ENCODE results near the gene ACSM4. TPM values are rescaled to one million over a fixed set of nuclear protein-coding genes. Genes with fewer than 3 reads are reported as not detected.

Gene ACSM4
- total RNA-seq, 1 donor from 2014 or later, result not detected

- Mint-ChIP-seq H3K9me3 (no peaks in the 10 kb centered on the region), H3K4me1 (ENCODE audit: unreplicated experiment) (no peaks in the 10 kb centered on the region), H3K36me3 (peaks cover 3% of the 10 kb centered on the region)
These were observed 35.8 kb downstream of the ACSM4 start for GRCh38 chr12:7339675-7340074.

GRCh38 chr12:7344833-7345606, 41.1 kb downstream of the ACSM4 start:
- no peaks in the 10 kb centered on the region for H3K9me3 Mint-ChIP-seq
- TF ChIP-seq CTCF (conservative IDR thresholded peaks at IDR 0.05), result no peak
- H3K27me3 Mint-ChIP-seq, result no peaks in the 10 kb centered on the region
- no peaks in the 10 kb centered on the region for H3K36me3 Mint-ChIP-seq
- H3K27ac Mint-ChIP-seq, result no peak overlapping the region
- no peaks in the 10 kb centered on the region for H3K4me1 Mint-ChIP-seq (ENCODE audit: unreplicated experiment)
- DNase-seq (ENCODE audit: extremely low spot score, unreplicated experiment), result no peak
- H3K4me3 Mint-ChIP-seq, result no peak overlapping the region

More at GRCh38 chr12:7339675-7340074, 35.8 kb downstream of the ACSM4 start:
- Mint-ChIP-seq H3K27me3 (peaks cover 6% of the 10 kb centered on the region), H3K27ac (no peak overlapping the region), H3K4me3 (no peak overlapping the region)
- DNase-seq (ENCODE audit: extremely low spot score, unreplicated experiment), result no peak
- no peak for TF ChIP-seq CTCF (conservative IDR thresholded peaks at IDR 0.05)

GRCh38 chr12:7346551-7347225, 42.8 kb downstream of the ACSM4 start:
- no peak for DNase-seq (ENCODE audit: extremely low spot score, unreplicated experiment)
- no peak overlapping the region for H3K4me3 Mint-ChIP-seq

GRCh38 chr12:7349418-7349817, 45.5 kb downstream of the ACSM4 start:
- no peaks in the 10 kb centered on the region for H3K4me1 Mint-ChIP-seq (ENCODE audit: unreplicated experiment)
- no peak overlapping the region for H3K4me3 Mint-ChIP-seq
- DNase-seq (ENCODE audit: extremely low spot score, unreplicated experiment), result no peak
- no peaks in the 10 kb centered on the region for H3K9me3 Mint-ChIP-seq
- H3K27me3 Mint-ChIP-seq, result peaks cover 13% of the 10 kb centered on the region
- no peak overlapping the region for H3K27ac Mint-ChIP-seq
- H3K36me3 Mint-ChIP-seq, result no peaks in the 10 kb centered on the region
- no peak for TF ChIP-seq CTCF (conservative IDR thresholded peaks at IDR 0.05)

More at GRCh38 chr12:7346551-7347225, 42.8 kb downstream of the ACSM4 start:
- no peak overlapping the region for H3K27ac Mint-ChIP-seq
- no peak for TF ChIP-seq CTCF (conservative IDR thresholded peaks at IDR 0.05)
- H3K36me3 Mint-ChIP-seq, result no peaks in the 10 kb centered on the region
- peaks cover 5% of the 10 kb centered on the region for H3K27me3 Mint-ChIP-seq
- H3K4me1 Mint-ChIP-seq (ENCODE audit: unreplicated experiment), result no peaks in the 10 kb centered on the region
- H3K9me3 Mint-ChIP-seq, result no peaks in the 10 kb centered on the region

GRCh38 chr12:7351177-7351576, 47.3 kb downstream of the ACSM4 start:
- Mint-ChIP-seq H3K4me1 (ENCODE audit: unreplicated experiment) (no peaks in the 10 kb centered on the region), H3K27me3 (peaks cover 13% of the 10 kb centered on the region), H3K9me3 (no peaks in the 10 kb centered on the region), H3K4me3 (no peak overlapping the region), H3K27ac (no peak overlapping the region), H3K36me3 (no peaks in the 10 kb centered on the region)
- no peak for DNase-seq (ENCODE audit: extremely low spot score, unreplicated experiment)
- TF ChIP-seq CTCF (conservative IDR thresholded peaks at IDR 0.05), result no peak
